Measurements from ENCODE around the gene SETD5.

DNA sequence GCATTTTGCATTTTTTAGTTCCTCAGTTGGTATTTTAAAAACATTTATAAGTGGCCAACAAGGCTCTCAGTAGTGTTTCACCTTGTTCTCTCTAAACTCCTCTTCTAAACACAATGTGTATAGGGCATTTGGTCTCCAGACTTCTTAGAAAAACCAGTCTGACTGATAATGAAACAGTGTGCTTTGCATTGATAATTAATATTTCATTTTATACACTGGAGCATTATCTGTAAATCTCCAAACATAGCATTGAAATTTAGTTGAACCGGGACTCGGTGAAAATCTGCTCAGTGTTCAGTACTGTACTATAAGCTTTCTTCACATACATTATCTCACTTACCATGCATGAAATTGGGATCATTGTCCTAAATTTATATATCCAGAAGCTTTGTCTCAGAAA, 53.6 kb downstream of the SETD5 start:
- TF ChIP-seq, protein P1, sequence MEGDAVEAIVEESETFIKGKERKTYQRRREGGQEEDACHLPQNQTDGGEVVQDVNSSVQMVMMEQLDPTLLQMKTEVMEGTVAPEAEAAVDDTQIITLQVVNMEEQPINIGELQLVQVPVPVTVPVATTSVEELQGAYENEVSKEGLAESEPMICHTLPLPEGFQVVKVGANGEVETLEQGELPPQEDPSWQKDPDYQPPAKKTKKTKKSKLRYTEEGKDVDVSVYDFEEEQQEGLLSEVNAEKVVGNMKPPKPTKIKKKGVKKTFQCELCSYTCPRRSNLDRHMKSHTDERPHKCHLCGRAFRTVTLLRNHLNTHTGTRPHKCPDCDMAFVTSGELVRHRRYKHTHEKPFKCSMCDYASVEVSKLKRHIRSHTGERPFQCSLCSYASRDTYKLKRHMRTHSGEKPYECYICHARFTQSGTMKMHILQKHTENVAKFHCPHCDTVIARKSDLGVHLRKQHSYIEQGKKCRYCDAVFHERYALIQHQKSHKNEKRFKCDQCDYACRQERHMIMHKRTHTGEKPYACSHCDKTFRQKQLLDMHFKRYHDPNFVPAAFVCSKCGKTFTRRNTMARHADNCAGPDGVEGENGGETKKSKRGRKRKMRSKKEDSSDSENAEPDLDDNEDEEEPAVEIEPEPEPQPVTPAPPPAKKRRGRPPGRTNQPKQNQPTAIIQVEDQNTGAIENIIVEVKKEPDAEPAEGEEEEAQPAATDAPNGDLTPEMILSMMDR (IDR thresholded peaks at IDR 0.05): no peak
- no peak for TF ChIP-seq MYBL2 (CRISPR knock-in tag; IDR thresholded peaks at IDR 0.05)
- no peak for TF ChIP-seq NR2C2 (CRISPR knock-in tag; IDR thresholded peaks at IDR 0.05)
- no peak for TF ChIP-seq ZNF121 (CRISPR knock-in tag; IDR thresholded peaks at IDR 0.05)
- no peak for TF ChIP-seq JUN (CRISPR knock-in tag; IDR thresholded peaks at IDR 0.05)
- TF ChIP-seq, protein P2, sequence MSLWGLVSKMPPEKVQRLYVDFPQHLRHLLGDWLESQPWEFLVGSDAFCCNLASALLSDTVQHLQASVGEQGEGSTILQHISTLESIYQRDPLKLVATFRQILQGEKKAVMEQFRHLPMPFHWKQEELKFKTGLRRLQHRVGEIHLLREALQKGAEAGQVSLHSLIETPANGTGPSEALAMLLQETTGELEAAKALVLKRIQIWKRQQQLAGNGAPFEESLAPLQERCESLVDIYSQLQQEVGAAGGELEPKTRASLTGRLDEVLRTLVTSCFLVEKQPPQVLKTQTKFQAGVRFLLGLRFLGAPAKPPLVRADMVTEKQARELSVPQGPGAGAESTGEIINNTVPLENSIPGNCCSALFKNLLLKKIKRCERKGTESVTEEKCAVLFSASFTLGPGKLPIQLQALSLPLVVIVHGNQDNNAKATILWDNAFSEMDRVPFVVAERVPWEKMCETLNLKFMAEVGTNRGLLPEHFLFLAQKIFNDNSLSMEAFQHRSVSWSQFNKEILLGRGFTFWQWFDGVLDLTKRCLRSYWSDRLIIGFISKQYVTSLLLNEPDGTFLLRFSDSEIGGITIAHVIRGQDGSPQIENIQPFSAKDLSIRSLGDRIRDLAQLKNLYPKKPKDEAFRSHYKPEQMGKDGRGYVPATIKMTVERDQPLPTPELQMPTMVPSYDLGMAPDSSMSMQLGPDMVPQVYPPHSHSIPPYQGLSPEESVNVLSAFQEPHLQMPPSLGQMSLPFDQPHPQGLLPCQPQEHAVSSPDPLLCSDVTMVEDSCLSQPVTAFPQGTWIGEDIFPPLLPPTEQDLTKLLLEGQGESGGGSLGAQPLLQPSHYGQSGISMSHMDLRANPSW (CRISPR knock-in tag; conservative IDR thresholded peaks at IDR 0.05; ENCODE audit: low read depth): no peak
- TF ChIP-seq, protein P3, sequence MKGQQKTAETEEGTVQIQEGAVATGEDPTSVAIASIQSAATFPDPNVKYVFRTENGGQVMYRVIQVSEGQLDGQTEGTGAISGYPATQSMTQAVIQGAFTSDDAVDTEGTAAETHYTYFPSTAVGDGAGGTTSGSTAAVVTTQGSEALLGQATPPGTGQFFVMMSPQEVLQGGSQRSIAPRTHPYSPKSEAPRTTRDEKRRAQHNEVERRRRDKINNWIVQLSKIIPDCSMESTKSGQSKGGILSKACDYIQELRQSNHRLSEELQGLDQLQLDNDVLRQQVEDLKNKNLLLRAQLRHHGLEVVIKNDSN (CRISPR knock-in tag; IDR thresholded peaks at IDR 0.05): no peak
- TF ChIP-seq, protein P4, sequence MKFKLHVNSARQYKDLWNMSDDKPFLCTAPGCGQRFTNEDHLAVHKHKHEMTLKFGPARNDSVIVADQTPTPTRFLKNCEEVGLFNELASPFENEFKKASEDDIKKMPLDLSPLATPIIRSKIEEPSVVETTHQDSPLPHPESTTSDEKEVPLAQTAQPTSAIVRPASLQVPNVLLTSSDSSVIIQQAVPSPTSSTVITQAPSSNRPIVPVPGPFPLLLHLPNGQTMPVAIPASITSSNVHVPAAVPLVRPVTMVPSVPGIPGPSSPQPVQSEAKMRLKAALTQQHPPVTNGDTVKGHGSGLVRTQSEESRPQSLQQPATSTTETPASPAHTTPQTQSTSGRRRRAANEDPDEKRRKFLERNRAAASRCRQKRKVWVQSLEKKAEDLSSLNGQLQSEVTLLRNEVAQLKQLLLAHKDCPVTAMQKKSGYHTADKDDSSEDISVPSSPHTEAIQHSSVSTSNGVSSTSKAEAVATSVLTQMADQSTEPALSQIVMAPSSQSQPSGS (CRISPR knock-in tag; IDR thresholded peaks at IDR 0.05; ENCODE audit: borderline replicate concordance, low read depth): no peak
